ENCODE results near the gene CLEC12A. TPM values are rescaled to one million over a fixed set of nuclear protein-coding genes. Genes with fewer than 3 reads are reported as not detected.

CLEC12A gene
- total RNA-seq, result not detected

- Mint-ChIP-seq H3K9me3 (ENCODE audit: low read depth) (peaks cover 3% of the 10 kb centered on the region), H3K4me1 (no peaks in the 10 kb centered on the region), H3K27ac (no peak within 1 kb of the TSS), H3K27me3 (peaks cover 5% of the 10 kb centered on the region), H3K36me3 (ENCODE audit: low read depth) (no peaks in the 10 kb centered on the region), H3K4me3 (no peak within 1 kb of the TSS)
- ChIA-PET POLR2A (no interaction called here), CTCF (interaction anchor here (1.1 kb wide), 1 partner anchor 8 kb away, joined by 4 read pairs; no protein-coding TSS in a partner anchor)
- intact Hi-C loops (cut with DNase I, micrococcal nuclease), result no loop called here
- DNase-seq, result no peak
- ATAC-seq, result no peak
These were observed at the start of gene CLEC12A for GRCh38 chr12:9971181-9971580. TSS of gene CLEC12A (plus strand) at chr12:9971409. CDS start at chr12:9971597, 188 bp downstream.

GRCh38 chr12:9922429-9922828 is 48.8 kb upstream of the CLEC12A start:
- DNase-seq (no peak), ATAC-seq (peak; percentile 36)
- intact Hi-C loops (cut with DNase I, micrococcal nuclease), result no loop called here
- ChIA-PET POLR2A (no interaction called here), CTCF (interaction anchor here (0.9 to 1.9 kb wide), 9 partner anchors 15 to 217 kb away, joined by 3 to 5 read pairs (median 4); partner anchors contain the start of gene KLRF2)
- no peaks in the 10 kb centered on the region for H3K27me3 Mint-ChIP-seq
- no peaks in the 10 kb centered on the region for H3K9me3 Mint-ChIP-seq (ENCODE audit: low read depth)
- peak overlapping the region; percentile 58 for H3K27ac Mint-ChIP-seq
- no peak overlapping the region for H3K4me3 Mint-ChIP-seq
- no peaks in the 10 kb centered on the region for H3K36me3 Mint-ChIP-seq (ENCODE audit: low read depth)
- H3K4me1 Mint-ChIP-seq, result peaks cover 15% of the 10 kb centered on the region

- ChIA-PET CTCF (interaction anchor here (0.7 to 5.8 kb wide), 12 partner anchors 12 to 217 kb away, joined by 3 to 48 read pairs (median 4); no protein-coding TSS in a partner anchor), POLR2A (no interaction called here)
- intact Hi-C loops (cut with DNase I, micrococcal nuclease), result loop anchor here (1.0 to 5.0 kb wide), 5 partner anchors 54 to 179 kb away; partner anchors contain the start of gene CLEC2B (in 1 of the 2)
- H3K4me3 Mint-ChIP-seq, result peak overlapping the region; percentile 10
- H3K27ac Mint-ChIP-seq, result peak overlapping the region; percentile 12
- H3K36me3 Mint-ChIP-seq (ENCODE audit: low read depth), result no peaks in the 10 kb centered on the region
- H3K27me3 Mint-ChIP-seq, result peaks cover 2% of the 10 kb centered on the region
- peak; percentile 19 for DNase-seq
- H3K9me3 Mint-ChIP-seq (ENCODE audit: low read depth), result no peaks in the 10 kb centered on the region
- peak; percentile 61 for ATAC-seq
- peaks cover 15% of the 10 kb centered on the region for H3K4me1 Mint-ChIP-seq
These were observed 45.4 kb upstream of the CLEC12A start for GRCh38 chr12:9925705-9926393.

GRCh38 chr12:9926876-9927275 is 44.3 kb upstream of the CLEC12A start:
- peaks cover 2% of the 10 kb centered on the region for H3K27me3 Mint-ChIP-seq
- peaks cover 15% of the 10 kb centered on the region for H3K4me1 Mint-ChIP-seq
- no peaks in the 10 kb centered on the region for H3K9me3 Mint-ChIP-seq (ENCODE audit: low read depth)
- DNase-seq, result no peak
- ChIA-PET CTCF (interaction anchor here (0.8 to 5.8 kb wide), 9 partner anchors 9 to 184 kb away, joined by 3 to 48 read pairs (median 4); no protein-coding TSS in a partner anchor), POLR2A (no interaction called here)
- intact Hi-C loops (cut with DNase I, micrococcal nuclease), result loop anchor here (1.0 to 5.0 kb wide), 5 partner anchors 55 to 180 kb away; partner anchors contain the start of gene CLEC2B (in 1 of the 2)
- ATAC-seq, result no peak
- no peaks in the 10 kb centered on the region for H3K36me3 Mint-ChIP-seq (ENCODE audit: low read depth)
- no peak overlapping the region for H3K27ac Mint-ChIP-seq
- no peak overlapping the region for H3K4me3 Mint-ChIP-seq

GRCh38 chr12:9928607-9929006 is 42.6 kb upstream of the CLEC12A start:
- H3K4me1 Mint-ChIP-seq, result peaks cover 3% of the 10 kb centered on the region
- ChIA-PET CTCF (interaction anchor here (1.5 to 5.8 kb wide), 2 partner anchors 33 to 114 kb away, joined by 5 to 48 read pairs; no protein-coding TSS in a partner anchor), POLR2A (no interaction called here)
- ATAC-seq (peak; percentile 36), DNase-seq (no peak)
- intact Hi-C loops (cut with DNase I, micrococcal nuclease), result loop anchor here (5.0 kb wide), 2 partner anchors 56 to 61 kb away; partner anchors contain the start of gene CLEC2B (in 1 of the 2)
- H3K27me3 Mint-ChIP-seq, result peaks cover 4% of the 10 kb centered on the region
- no peak overlapping the region for H3K27ac Mint-ChIP-seq
- H3K9me3 Mint-ChIP-seq (ENCODE audit: low read depth), result no peaks in the 10 kb centered on the region
- no peak overlapping the region for H3K4me3 Mint-ChIP-seq
- no peaks in the 10 kb centered on the region for H3K36me3 Mint-ChIP-seq (ENCODE audit: low read depth)

GRCh38 chr12:9931245-9931644 is 40.0 kb upstream of the CLEC12A start:
- CTCF ChIA-PET, result interaction anchor here (0.6 to 2.2 kb wide), 7 partner anchors 9 to 1813 kb away, joined by 3 to 14 read pairs (median 4); no protein-coding TSS in a partner anchor
- Mint-ChIP-seq H3K27me3 (peaks cover 4% of the 10 kb centered on the region), H3K36me3 (ENCODE audit: low read depth) (no peaks in the 10 kb centered on the region), H3K4me3 (no peak overlapping the region), H3K27ac (no peak overlapping the region), H3K4me1 (no peaks in the 10 kb centered on the region), H3K9me3 (ENCODE audit: low read depth) (no peaks in the 10 kb centered on the region)
- no peak for DNase-seq
- no peak for ATAC-seq
- intact Hi-C loops (cut with DNase I, micrococcal nuclease), result no loop called here
- POLR2A ChIA-PET, result no interaction called here

GRCh38 chr12:9932270-9932669 is 38.9 kb upstream of the CLEC12A start, which contains the start of gene CLEC2A:
TSS of gene CLEC2A (minus strand) at chr12:9932370. CDS start at chr12:9932329, 41 bp downstream.
- no peak for ATAC-seq

GRCh38 chr12:9933958-9934357 is 37.3 kb upstream of the CLEC12A start:
- peaks cover 4% of the 10 kb centered on the region for H3K27me3 Mint-ChIP-seq
- H3K4me3 Mint-ChIP-seq, result no peak overlapping the region
- H3K4me1 Mint-ChIP-seq, result no peaks in the 10 kb centered on the region
- no peak overlapping the region for H3K27ac Mint-ChIP-seq
- DNase-seq (no peak), ATAC-seq (no peak)
- POLR2A ChIA-PET, result no interaction called here
- intact Hi-C loops (cut with DNase I, micrococcal nuclease), result no loop called here
- no peaks in the 10 kb centered on the region for H3K36me3 Mint-ChIP-seq (ENCODE audit: low read depth)
- no peaks in the 10 kb centered on the region for H3K9me3 Mint-ChIP-seq (ENCODE audit: low read depth)
- CTCF ChIA-PET, result interaction anchor here (1.5 kb wide), 1 partner anchor 121 kb away, joined by 3 read pairs; no protein-coding TSS in a partner anchor

More at GRCh38 chr12:9932270-9932669, 38.9 kb upstream of the CLEC12A start, which contains the start of gene CLEC2A:
- POLR2A ChIA-PET, result no interaction called here
- H3K4me1 Mint-ChIP-seq, result no peaks in the 10 kb centered on the region
- no peak within 1 kb of the TSS for H3K4me3 Mint-ChIP-seq
- CTCF ChIA-PET, result interaction anchor here (0.7 to 2.2 kb wide), 8 partner anchors 8 to 215 kb away, joined by 3 to 14 read pairs (median 4); no protein-coding TSS in a partner anchor
- intact Hi-C loops (cut with DNase I, micrococcal nuclease), result no loop called here
- peaks cover 4% of the 10 kb centered on the region for H3K27me3 Mint-ChIP-seq
- no peak for DNase-seq
- H3K9me3 Mint-ChIP-seq (ENCODE audit: low read depth), result no peaks in the 10 kb centered on the region
- no peaks in the 10 kb centered on the region for H3K36me3 Mint-ChIP-seq (ENCODE audit: low read depth)
- H3K27ac Mint-ChIP-seq, result no peak within 1 kb of the TSS

- no peak overlapping the region for H3K27ac Mint-ChIP-seq
- no peaks in the 10 kb centered on the region for H3K9me3 Mint-ChIP-seq (ENCODE audit: low read depth)
- no peak overlapping the region for H3K4me3 Mint-ChIP-seq
- no peak for ATAC-seq
- H3K27me3 Mint-ChIP-seq, result peaks cover 4% of the 10 kb centered on the region
- ChIA-PET POLR2A (no interaction called here), CTCF (interaction anchor here (1.1 kb wide), 2 partner anchors 112 to 136 kb away, joined by 3 read pairs; no protein-coding TSS in a partner anchor)
- intact Hi-C loops (cut with DNase I, micrococcal nuclease), result no loop called here
- H3K4me1 Mint-ChIP-seq, result no peaks in the 10 kb centered on the region
- DNase-seq, result no peak
- no peaks in the 10 kb centered on the region for H3K36me3 Mint-ChIP-seq (ENCODE audit: low read depth)
These were observed 36.2 kb upstream of the CLEC12A start for GRCh38 chr12:9935026-9935425.

- H3K4me1 Mint-ChIP-seq, result no peaks in the 10 kb centered on the region
- no peak overlapping the region for H3K4me3 Mint-ChIP-seq
- no peaks in the 10 kb centered on the region for H3K36me3 Mint-ChIP-seq (ENCODE audit: low read depth)
- ATAC-seq (no peak), DNase-seq (no peak)
- CTCF ChIA-PET, result no interaction called here
- no peak overlapping the region for H3K27ac Mint-ChIP-seq
- peaks cover 2% of the 10 kb centered on the region for H3K27me3 Mint-ChIP-seq
- no peaks in the 10 kb centered on the region for H3K9me3 Mint-ChIP-seq (ENCODE audit: low read depth)
- intact Hi-C loops (cut with DNase I, micrococcal nuclease), result no loop called here
- POLR2A ChIA-PET, result no interaction called here
These were observed 34.6 kb upstream of the CLEC12A start for GRCh38 chr12:9936591-9936990.

GRCh38 chr12:9940375-9940774 is 30.8 kb upstream of the CLEC12A start:
- Mint-ChIP-seq H3K4me3 (no peak overlapping the region), H3K9me3 (ENCODE audit: low read depth) (no peaks in the 10 kb centered on the region), H3K4me1 (peaks cover 14% of the 10 kb centered on the region), H3K27ac (no peak overlapping the region), H3K27me3 (peaks cover 3% of the 10 kb centered on the region), H3K36me3 (ENCODE audit: low read depth) (no peaks in the 10 kb centered on the region)
- ATAC-seq (no peak), DNase-seq (no peak)
- intact Hi-C loops (cut with DNase I, micrococcal nuclease), result loop anchor here (2.0 to 5.0 kb wide), 5 partner anchors 68 to 200 kb away; no protein-coding TSS in a partner anchor
- ChIA-PET CTCF (interaction anchor here (0.5 to 2.7 kb wide), 15 partner anchors 9 to 1002 kb away, joined by 3 to 15 read pairs (median 3); partner anchors contain the start of genes CLEC1B and CLEC2A), POLR2A (no interaction called here)
